ENCODE measurements around the gene ANGPTL5. TPM values are rescaled to one million over a fixed set of nuclear protein-coding genes. Genes with fewer than 3 reads are reported as not detected.
"Not testable (repeated sequence)": the region's sequence is repeated elsewhere in the genome, so short reads cannot be mapped to it uniquely, and the experiment has no call there.

The ANGPTL5 gene
- polyA plus RNA-seq, 4 donors: 0.10 to 0.18 TPM; not detected in 2

DNA sequence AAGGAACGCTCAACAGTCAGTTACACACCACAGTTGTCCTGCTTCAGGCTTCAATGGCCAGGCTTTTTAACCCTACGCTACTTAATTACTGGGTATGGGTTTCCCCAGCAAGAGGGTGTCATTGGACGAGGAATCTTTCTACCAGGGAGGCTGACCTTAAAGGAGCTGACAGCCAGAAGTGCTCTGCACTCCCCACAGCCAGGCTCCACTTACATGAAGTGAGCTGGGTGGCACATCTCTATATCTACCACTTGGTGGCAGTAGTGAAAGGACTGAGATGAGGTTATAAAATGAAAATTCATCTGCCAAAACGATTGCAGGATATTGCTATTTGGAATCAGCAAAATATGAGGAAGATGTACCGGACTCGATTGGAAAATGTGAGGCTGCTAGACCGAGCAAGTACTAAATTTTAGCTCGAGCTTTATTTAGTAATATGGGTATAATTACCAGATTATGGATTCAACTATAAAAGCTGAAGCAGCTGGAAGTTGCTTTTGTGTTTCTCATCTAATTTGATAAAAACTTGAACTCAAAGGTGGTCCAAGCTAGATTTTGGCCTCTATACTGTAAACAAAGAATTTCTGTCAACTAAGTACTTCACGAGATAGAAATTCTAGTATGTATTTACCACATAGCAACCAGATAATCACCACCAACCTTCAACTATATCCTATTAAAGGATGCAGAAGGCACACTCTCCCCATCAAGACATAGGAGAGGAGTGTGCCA is 55.5 kb downstream of the ANGPTL5 start:
- H3K9me3 ChIP-seq (ENCODE audit: control insufficient read depth in 2 of 2, insufficient read depth in 1 of 2, low read depth in 1 of 2, low read length in 1 of 2): peaks cover 0 to 5% of the 10 kb centered on the region in 2 donors
- H3K27ac ChIP-seq (ENCODE audit: low read depth in 1 of 3, low read length in 2 of 3): no peak overlapping the region
- DNase-seq (peak; percentile 61 to 64), FAIRE-seq (no peak)
- H3K4me1 ChIP-seq (ENCODE audit: control insufficient read depth in 3 of 3, insufficient read depth in 2 of 3, low read depth in 1 of 3, low read length in 2 of 3): peaks cover 0 to 18% (median 0%) of the 10 kb centered on the region in 3 donors
- no peaks in the 10 kb centered on the region for H3K27me3 ChIP-seq (ENCODE audit: control insufficient read depth in 3 of 3, insufficient read depth in 3 of 3, low read length in 3 of 3)
- no peaks in the 10 kb centered on the region for H3K36me3 ChIP-seq (ENCODE audit: control insufficient read depth in 3 of 3, insufficient read depth in 2 of 3, low read depth in 1 of 3, low read length in 3 of 3)
- no peak overlapping the region for H3K4me3 ChIP-seq (ENCODE audit: low read depth in 1 of 3, low read length in 3 of 3)
- WGBS, 3 donors: 16 to 26% (median 23%) methylated on average over 9 of the region's 9 CpGs

DNA sequence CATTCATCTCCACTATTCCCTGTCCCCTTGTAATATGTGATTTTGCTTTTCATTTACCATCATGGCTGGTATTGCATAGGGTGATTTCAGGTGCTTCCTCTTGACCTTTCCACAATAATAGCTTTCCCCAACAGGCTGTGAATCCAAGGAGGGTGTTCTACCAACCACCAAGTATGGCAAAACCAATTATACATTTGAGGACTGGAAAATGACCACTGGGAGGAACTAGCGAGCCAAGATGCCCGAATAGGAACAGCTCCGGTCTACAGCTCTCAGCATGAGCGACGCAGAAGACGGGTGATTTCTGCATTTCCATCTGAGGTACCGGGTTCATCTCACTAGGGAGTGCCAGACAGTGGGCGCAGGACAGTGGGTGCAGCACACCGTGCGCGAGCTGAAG is 64.1 kb downstream of the ANGPTL5 start:
- H3K36me3 ChIP-seq (ENCODE audit: control insufficient read depth in 3 of 3, insufficient read depth in 2 of 3, low read depth in 1 of 3, low read length in 3 of 3); H3K27me3 ChIP-seq (ENCODE audit: control insufficient read depth in 3 of 3, insufficient read depth in 3 of 3, low read length in 3 of 3); H3K4me3 ChIP-seq (ENCODE audit: low read depth in 1 of 3, low read length in 3 of 3); H3K4me1 ChIP-seq (ENCODE audit: control insufficient read depth in 3 of 3, insufficient read depth in 2 of 3, low read depth in 1 of 3, low read length in 2 of 3); FAIRE-seq; H3K27ac ChIP-seq (ENCODE audit: low read depth in 1 of 3, low read length in 2 of 3); H3K9me3 ChIP-seq (ENCODE audit: control insufficient read depth in 2 of 2, insufficient read depth in 1 of 2, low read depth in 1 of 2, low read length in 1 of 2); DNase-seq: not testable (repeated sequence)
- 86 to 88% (median 87%) methylated on average over 6 to 11 of the region's 11 CpGs for WGBS, 3 donors

DNA sequence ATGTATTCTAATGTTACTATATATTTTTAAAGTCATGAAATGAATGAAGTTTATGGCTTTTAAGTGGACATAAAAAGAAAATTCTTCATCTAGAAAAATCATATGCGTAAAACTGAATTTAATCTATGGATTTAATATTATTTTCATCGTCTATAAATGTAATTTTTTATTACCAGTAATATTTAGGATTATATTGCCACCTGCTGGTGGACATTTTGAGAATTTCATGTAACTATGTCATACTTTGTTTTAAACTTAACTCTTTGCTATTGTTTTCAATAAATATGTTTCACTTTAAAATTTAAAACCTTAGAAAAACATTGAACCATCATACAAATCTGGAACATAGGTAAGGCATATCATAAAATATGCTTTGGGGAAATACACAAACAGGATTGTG is 68.1 kb downstream of the ANGPTL5 start:
- H3K27me3 ChIP-seq (ENCODE audit: control insufficient read depth in 3 of 3, insufficient read depth in 3 of 3, low read length in 3 of 3): no peaks in the 10 kb centered on the region
- DNase-seq (peak; percentile 25 to 34), FAIRE-seq (peak; percentile 67)
- no peak overlapping the region for H3K27ac ChIP-seq (ENCODE audit: low read depth in 1 of 3, low read length in 2 of 3)
- H3K4me3 ChIP-seq (ENCODE audit: low read depth in 1 of 3, low read length in 3 of 3): no peak overlapping the region
- no peaks in the 10 kb centered on the region for H3K36me3 ChIP-seq (ENCODE audit: control insufficient read depth in 3 of 3, insufficient read depth in 2 of 3, low read depth in 1 of 3, low read length in 3 of 3)
- WGBS, 3 donors: 3 to 26% (median 25%) methylated on average over 2 of the region's 2 CpGs
- peaks cover 0 to 2% of the 10 kb centered on the region in 2 donors for H3K9me3 ChIP-seq (ENCODE audit: control insufficient read depth in 2 of 2, insufficient read depth in 1 of 2, low read depth in 1 of 2, low read length in 1 of 2)
- no peaks in the 10 kb centered on the region for H3K4me1 ChIP-seq (ENCODE audit: control insufficient read depth in 3 of 3, insufficient read depth in 2 of 3, low read depth in 1 of 3, low read length in 2 of 3)

DNA sequence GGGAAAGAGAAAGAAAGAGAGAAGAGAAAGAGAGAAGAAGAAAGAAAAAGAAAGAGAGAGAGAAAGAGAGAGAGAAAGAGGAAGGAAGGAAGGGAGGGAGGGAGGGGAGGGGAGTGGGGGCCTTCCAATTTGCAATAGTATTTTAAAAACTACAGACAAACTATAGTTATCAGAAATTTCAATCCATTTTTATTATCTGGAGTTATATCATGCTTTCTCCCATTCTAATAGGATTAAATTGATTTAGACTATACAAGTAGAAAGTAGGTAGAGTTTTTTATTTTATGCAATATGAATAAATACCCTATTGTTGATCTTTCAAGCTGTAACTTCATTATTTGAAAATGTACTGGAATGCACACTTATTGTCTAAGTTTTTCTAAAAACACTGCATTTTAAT is 71.7 kb downstream of the ANGPTL5 start:
- Histone ChIP-seq H3K27me3 (ENCODE audit: control insufficient read depth in 3 of 3, insufficient read depth in 3 of 3, low read length in 3 of 3) (no peaks in the 10 kb centered on the region), H3K27ac (ENCODE audit: low read depth in 1 of 3, low read length in 2 of 3) (no peak overlapping the region), H3K36me3 (ENCODE audit: control insufficient read depth in 3 of 3, insufficient read depth in 2 of 3, low read depth in 1 of 3, low read length in 3 of 3) (no peaks in the 10 kb centered on the region), H3K4me1 (ENCODE audit: control insufficient read depth in 3 of 3, insufficient read depth in 2 of 3, low read depth in 1 of 3, low read length in 2 of 3) (no peaks in the 10 kb centered on the region), H3K4me3 (ENCODE audit: low read depth in 1 of 3, low read length in 3 of 3) (no peak overlapping the region), H3K9me3 (ENCODE audit: control insufficient read depth in 2 of 2, insufficient read depth in 1 of 2, low read depth in 1 of 2, low read length in 1 of 2) (peaks cover 0 to 1% of the 10 kb centered on the region in 2 donors)
- FAIRE-seq (no peak), DNase-seq (no peak)

DNA sequence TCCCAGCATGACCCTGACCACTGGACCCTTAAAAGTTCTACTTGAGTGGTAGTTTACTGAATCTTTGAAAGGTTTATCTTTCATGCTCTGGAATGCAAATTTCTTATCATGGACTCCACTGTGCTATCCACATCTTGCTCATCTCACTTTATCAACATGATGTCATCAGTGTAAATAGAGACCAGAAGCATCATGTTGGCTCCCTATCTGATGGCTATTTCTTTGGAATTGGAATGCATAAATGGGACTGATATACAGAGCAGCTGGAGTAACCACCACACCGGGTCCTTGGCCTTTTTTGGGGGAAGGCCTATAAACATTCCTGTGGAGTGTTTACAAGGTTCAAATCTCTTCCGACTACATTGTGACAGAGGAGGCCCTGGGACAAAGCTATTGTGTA is 75.6 kb downstream of the ANGPTL5 start:
- no peaks in the 10 kb centered on the region for H3K27me3 ChIP-seq (ENCODE audit: control insufficient read depth in 3 of 3, insufficient read depth in 3 of 3, low read length in 3 of 3)
- H3K36me3 ChIP-seq (ENCODE audit: control insufficient read depth in 3 of 3, insufficient read depth in 2 of 3, low read depth in 1 of 3, low read length in 3 of 3): no peaks in the 10 kb centered on the region
- FAIRE-seq (no peak), DNase-seq (no peak)
- peaks cover 0 to 1% of the 10 kb centered on the region in 2 donors for H3K9me3 ChIP-seq (ENCODE audit: control insufficient read depth in 2 of 2, insufficient read depth in 1 of 2, low read depth in 1 of 2, low read length in 1 of 2)
- no peaks in the 10 kb centered on the region for H3K4me1 ChIP-seq (ENCODE audit: control insufficient read depth in 3 of 3, insufficient read depth in 2 of 3, low read depth in 1 of 3, low read length in 2 of 3)
- H3K27ac ChIP-seq (ENCODE audit: low read depth in 1 of 3, low read length in 2 of 3): no peak overlapping the region
- WGBS, 3 donors: 41 to 54% (median 44%) methylated on average over 2 of the region's 2 CpGs
- no peak overlapping the region for H3K4me3 ChIP-seq (ENCODE audit: low read depth in 1 of 3, low read length in 3 of 3)

Other genes starting within 250 kb of the ANGPTL5 start
- 1 to 10 TPM in 1 of 4 donors, under 1 TPM in 3; 0.45 to 8.3 (median 0.85) TPM for gene CEP126, start 1.5 kb downstream of the ANGPTL5 start, polyA plus RNA-seq
- gene CFAP300, start 130.9 kb upstream of the ANGPTL5 start, polyA plus RNA-seq: 1 to 10 TPM in 2 of 4 donors, under 1 TPM in 1, not detected in 1; 0.63 to 2.5 (median 1.3) TPM
- gene YAP1, start 193.9 kb upstream of the ANGPTL5 start, polyA plus RNA-seq: 10 to 100 TPM; 14.1 to 79.4 (median 19.8) TPM

All from small intestine (tissue), 7 donors.